Astrocyte of the spinal cord (primary cell): Measurements from ENCODE around the gene CDRT15.

Source experiments
- DNase-seq: peaks from one replicate; pipeline ENCODE4 v3.0.0; 2011; ENCODE audit warnings: low read depth, low spot score
- H3K4me3 ChIP-seq: 2 replicates; pipeline ENCODE4 v1.5.1; 2011; ENCODE audit warnings: low read depth, mild to moderate bottlenecking, low read length, moderate library complexity
- in situ Hi-C: cut with HindIII; loops from 2 replicates; pipeline ENCODE4 v1.10.0; 2017; ENCODE audit warnings: low sequenced_read_pairs
- TF ChIP-seq, protein P1 (sequence below): IDR thresholded peaks from 2 replicates; pipeline ENCODE4 v1.5.1; 2012; ENCODE audit warnings: low read depth, mild to moderate bottlenecking, low read length, inconsistent platforms

Gene CDRT15

GRCh38 chr17:14203388-14203787, 33.3 kb downstream of the CDRT15 start:
- H3K4me3 ChIP-seq, result no peak overlapping the region
- no peak for DNase-seq
- in situ Hi-C loops, result no loop called here
- TF ChIP-seq, protein P1, sequence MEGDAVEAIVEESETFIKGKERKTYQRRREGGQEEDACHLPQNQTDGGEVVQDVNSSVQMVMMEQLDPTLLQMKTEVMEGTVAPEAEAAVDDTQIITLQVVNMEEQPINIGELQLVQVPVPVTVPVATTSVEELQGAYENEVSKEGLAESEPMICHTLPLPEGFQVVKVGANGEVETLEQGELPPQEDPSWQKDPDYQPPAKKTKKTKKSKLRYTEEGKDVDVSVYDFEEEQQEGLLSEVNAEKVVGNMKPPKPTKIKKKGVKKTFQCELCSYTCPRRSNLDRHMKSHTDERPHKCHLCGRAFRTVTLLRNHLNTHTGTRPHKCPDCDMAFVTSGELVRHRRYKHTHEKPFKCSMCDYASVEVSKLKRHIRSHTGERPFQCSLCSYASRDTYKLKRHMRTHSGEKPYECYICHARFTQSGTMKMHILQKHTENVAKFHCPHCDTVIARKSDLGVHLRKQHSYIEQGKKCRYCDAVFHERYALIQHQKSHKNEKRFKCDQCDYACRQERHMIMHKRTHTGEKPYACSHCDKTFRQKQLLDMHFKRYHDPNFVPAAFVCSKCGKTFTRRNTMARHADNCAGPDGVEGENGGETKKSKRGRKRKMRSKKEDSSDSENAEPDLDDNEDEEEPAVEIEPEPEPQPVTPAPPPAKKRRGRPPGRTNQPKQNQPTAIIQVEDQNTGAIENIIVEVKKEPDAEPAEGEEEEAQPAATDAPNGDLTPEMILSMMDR, result peak; percentile 37

- in situ Hi-C loops, result no loop called here
- no peak for DNase-seq
- no peak overlapping the region for H3K4me3 ChIP-seq
- TF ChIP-seq, protein P1, result no peak
These were observed 34.1 kb downstream of the CDRT15 start for GRCh38 chr17:14202388-14203166.

DNA sequence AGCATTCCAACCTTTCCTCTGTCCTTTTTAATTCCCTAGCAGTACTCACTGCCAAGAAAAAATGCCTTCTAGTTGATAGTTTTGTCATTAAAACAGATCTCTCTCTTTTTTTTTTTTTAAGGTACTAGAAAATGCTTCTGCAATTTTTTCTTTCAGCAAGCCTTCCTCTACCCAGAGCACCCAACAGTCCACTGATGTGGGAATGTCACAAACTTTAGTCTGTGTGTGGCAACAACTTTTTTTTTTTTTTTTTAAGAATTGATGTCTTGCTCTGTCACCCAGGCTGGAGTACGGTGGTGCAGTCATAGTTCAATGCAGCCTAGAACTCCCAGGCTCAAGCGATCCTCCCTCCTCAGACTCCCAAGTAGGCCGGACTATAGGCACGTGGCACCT, 34.7 kb downstream of the CDRT15 start:
- TF ChIP-seq, protein P1, result no peak

DNA sequence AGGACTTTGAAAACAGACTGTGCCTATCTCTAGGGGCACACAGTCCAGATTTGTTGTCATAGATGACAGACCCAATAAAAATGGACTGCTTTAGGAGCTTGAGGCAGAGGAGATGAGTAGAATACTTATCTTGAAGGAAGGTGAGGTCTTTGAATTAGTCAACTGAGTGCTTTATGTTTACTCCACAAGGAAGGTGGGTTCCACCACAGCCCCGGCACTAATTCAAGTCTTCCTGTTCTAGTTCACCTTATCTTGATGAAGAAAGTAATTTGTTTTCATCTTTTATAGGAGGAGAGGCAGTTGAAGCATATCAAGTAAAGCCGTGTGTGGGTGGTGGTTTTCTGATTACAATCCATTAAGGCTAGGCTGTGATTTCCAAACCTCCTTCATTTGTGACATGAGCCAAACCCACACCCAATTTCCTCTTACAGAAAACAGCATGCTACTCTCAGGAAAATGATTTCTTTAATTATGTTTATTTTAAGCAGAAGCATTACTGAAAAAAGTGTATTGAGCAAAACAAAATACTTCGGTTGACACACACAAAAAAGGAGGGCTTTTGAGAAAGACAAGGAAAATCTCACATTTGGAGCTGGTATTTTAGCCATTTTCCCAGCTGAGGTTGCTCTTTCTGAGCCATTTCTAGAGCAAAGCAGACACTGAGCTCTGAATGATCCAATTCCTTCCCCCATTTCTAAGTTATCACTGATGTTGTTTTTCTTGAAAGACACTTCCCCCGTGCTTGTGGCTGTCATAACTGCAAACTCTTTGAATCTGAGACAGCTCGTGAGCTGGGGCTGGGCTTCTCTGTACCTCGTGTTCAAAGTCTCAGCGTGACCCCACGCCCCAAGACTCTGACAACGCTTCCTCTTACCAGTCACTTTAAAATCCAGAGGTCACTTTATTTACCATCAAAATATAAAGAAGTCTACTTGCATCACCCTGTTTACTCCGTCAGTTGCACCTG, 35.4 kb downstream of the CDRT15 start:
- TF ChIP-seq, protein P1, result no peak
- in situ Hi-C loops, result no loop called here
- no peak for DNase-seq

More for the DNA sequence above, 34.7 kb downstream of the CDRT15 start:
- DNase-seq, result no peak
- in situ Hi-C loops, result no loop called here
- no peak overlapping the region for H3K4me3 ChIP-seq

GRCh38 chr17:14200354-14200753, 36.3 kb downstream of the CDRT15 start:
- in situ Hi-C loops, result no loop called here
- TF ChIP-seq, protein P1, result no peak
- H3K4me3 ChIP-seq, result no peak overlapping the region
- no peak for DNase-seq

More for the DNA sequence above, 35.4 kb downstream of the CDRT15 start:
- H3K4me3 ChIP-seq, result no peak overlapping the region

DNA sequence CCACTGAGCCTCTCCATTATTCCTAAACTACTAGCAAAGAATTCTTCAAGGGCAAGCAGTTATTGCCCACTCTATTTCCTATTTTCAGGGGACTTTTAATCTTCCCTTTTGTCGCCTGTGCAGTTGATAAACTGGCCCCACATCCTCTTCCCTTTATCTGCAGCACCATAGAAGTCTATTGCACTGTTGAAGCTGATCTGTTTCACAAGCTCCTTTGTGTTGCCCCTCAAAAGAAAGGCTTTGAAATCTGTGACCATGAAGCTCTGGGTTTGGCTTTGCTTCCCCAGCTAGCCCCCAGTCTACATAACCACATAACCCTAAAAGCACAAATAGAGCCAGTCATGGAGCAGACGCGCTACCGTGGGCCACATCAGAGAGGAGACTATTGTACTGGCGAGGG, 37.1 kb downstream of the CDRT15 start:
- TF ChIP-seq, protein P1, result no peak
- DNase-seq, result no peak
- H3K4me3 ChIP-seq, result no peak overlapping the region
- in situ Hi-C loops, result no loop called here
